Peyer's patch (tissue), 4 donors: ENCODE results near the gene SPOCK2.

Experiments used
- POLR2A ChIP-seq, 2 donors: fragments of 450-650 bp; IDR thresholded peaks; one replicate each; pipeline ENCODE4 v1.5.1; 2017; ENCODE audit warnings: antibody characterized with exemption in 2 of 2, mild to moderate bottlenecking in 2 of 2, moderate library complexity in 2 of 2
- TF ChIP-seq, protein P1 (sequence below), 6 experiments: fragments of 450-650 bp in 4 of 6; fragments of 200-600 bp in 2 of 6; sonication (generic) in 1 of 6; IDR thresholded peaks; one replicate each; pipeline ENCODE4 v1.5.1; 2017 to 2019; ENCODE audit warnings: antibody characterized with exemption in 6 of 6, mild to moderate bottlenecking in 3 of 6, moderate library complexity in 1 of 6

DNA sequence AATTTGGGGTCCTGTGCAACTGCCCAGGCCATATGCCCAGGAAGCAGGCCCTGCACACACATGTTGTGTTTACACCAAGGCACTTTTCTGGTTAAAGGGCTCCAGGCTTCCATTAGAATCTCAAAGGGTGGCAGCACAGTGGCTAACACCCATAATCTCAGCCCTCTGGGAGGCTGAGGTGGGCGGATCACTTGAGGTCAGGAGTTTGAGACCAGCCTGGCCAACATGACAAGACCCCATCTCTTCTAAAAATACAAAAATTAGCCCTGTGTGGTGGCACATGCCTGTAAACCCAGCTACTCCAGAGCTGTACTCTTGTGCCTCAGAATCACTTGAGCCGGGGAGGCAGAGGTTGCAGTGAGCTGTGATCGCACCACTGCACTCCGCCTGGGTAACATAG lies 53.6 kb downstream of the SPOCK2 start:
- TF ChIP-seq POLR2A (IDR thresholded peaks at IDR 0.05), result no peak
- TF ChIP-seq, protein P1, sequence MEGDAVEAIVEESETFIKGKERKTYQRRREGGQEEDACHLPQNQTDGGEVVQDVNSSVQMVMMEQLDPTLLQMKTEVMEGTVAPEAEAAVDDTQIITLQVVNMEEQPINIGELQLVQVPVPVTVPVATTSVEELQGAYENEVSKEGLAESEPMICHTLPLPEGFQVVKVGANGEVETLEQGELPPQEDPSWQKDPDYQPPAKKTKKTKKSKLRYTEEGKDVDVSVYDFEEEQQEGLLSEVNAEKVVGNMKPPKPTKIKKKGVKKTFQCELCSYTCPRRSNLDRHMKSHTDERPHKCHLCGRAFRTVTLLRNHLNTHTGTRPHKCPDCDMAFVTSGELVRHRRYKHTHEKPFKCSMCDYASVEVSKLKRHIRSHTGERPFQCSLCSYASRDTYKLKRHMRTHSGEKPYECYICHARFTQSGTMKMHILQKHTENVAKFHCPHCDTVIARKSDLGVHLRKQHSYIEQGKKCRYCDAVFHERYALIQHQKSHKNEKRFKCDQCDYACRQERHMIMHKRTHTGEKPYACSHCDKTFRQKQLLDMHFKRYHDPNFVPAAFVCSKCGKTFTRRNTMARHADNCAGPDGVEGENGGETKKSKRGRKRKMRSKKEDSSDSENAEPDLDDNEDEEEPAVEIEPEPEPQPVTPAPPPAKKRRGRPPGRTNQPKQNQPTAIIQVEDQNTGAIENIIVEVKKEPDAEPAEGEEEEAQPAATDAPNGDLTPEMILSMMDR (IDR thresholded peaks at IDR 0.05), result no peak
